Ishikawa (cell line): ENCODE results near the gene ADAMTS15.

Experiments
- CEBPB ChIP-seq: IDR thresholded peaks from 2 replicates; pipeline ENCODE4 v1.6.1; 2012
- CREB1 ChIP-seq: IDR thresholded peaks from 2 replicates; pipeline ENCODE4 v1.6.1; 2012; ENCODE audit warnings: low read depth
- EGR1 ChIP-seq: IDR thresholded peaks from 2 replicates; pipeline ENCODE4 v1.6.1; 2012
- EP300 ChIP-seq: IDR thresholded peaks from 2 replicates; pipeline ENCODE4 v1.6.1; 2012; ENCODE audit warnings: borderline replicate concordance
- FOXM1 ChIP-seq: IDR thresholded peaks from 2 replicates; pipeline ENCODE4 v1.6.1; 2012; ENCODE audit warnings: low read depth, borderline replicate concordance
- MAX ChIP-seq: IDR thresholded peaks from 2 replicates; pipeline ENCODE4 v1.6.1; 2012
- NFIC ChIP-seq: IDR thresholded peaks from 2 replicates; pipeline ENCODE4 v1.6.1; 2012
- RAD21 ChIP-seq: IDR thresholded peaks from 2 replicates; pipeline ENCODE4 v1.6.1; 2012; ENCODE audit warnings: low read depth
- REST ChIP-seq: IDR thresholded peaks from 2 replicates; pipeline ENCODE4 v1.6.1; 2012; ENCODE audit warnings: low read depth, mild to moderate bottlenecking
- TAF1 ChIP-seq: IDR thresholded peaks from 2 replicates; pipeline ENCODE4 v1.6.1; 2012; ENCODE audit warnings: low read depth, mild to moderate bottlenecking
- TCF12 ChIP-seq: IDR thresholded peaks from 2 replicates; pipeline ENCODE4 v1.6.1; 2012; ENCODE audit warnings: low read depth
- TEAD4 ChIP-seq: IDR thresholded peaks from 2 replicates; pipeline ENCODE4 v1.6.1; 2012
- USF1 ChIP-seq: IDR thresholded peaks from 2 replicates; pipeline ENCODE4 v1.6.1; 2012
- YY1 ChIP-seq: IDR thresholded peaks from 2 replicates; pipeline ENCODE4 v1.6.1; 2012; ENCODE audit warnings: low read depth
- ZBTB7A ChIP-seq: IDR thresholded peaks from 2 replicates; pipeline ENCODE4 v1.6.1; 2012; ENCODE audit warnings: low read depth

ADAMTS15 gene

GRCh38 chr11:130498181-130498580, 49.7 kb downstream of the ADAMTS15 start:
- TF ChIP-seq TCF12 (peak; percentile 69; the same call in 1 of the 2 replicates), REST (no peak), YY1 (no peak), TAF1 (no peak), CREB1 (no peak), FOXM1 (no peak), ZBTB7A (no peak), EGR1 (no peak), RAD21 (no peak), EP300 (peak; percentile 58; the same call in 1 of the 2 replicates), MAX (no peak), USF1 (no peak), NFIC (0 out of 2 replicates have a peak, but pooled peaks have one; percentile 22), CEBPB (no peak), TEAD4 (peak; percentile 38; the same call in 1 of the 2 replicates)

- TF ChIP-seq EP300, result no peak
These were observed 51.4 kb downstream of the ADAMTS15 start for GRCh38 chr11:130499828-130500227.

GRCh38 chr11:130504317-130504716, 55.9 kb downstream of the ADAMTS15 start:
- TF ChIP-seq TEAD4 (no peak), CREB1 (no peak), FOXM1 (no peak), RAD21 (no peak), TAF1 (no peak), NFIC (no peak), USF1 (no peak), REST (no peak)

- TF ChIP-seq TAF1, result no peak
- TF ChIP-seq EGR1, result no peak
- no peak for TF ChIP-seq USF1
- TF ChIP-seq NFIC, result no peak
- no peak for TF ChIP-seq REST
- TF ChIP-seq RAD21, result no peak
- TF ChIP-seq FOXM1, result no peak
- no peak for TF ChIP-seq CREB1
- no peak for TF ChIP-seq YY1
- no peak for TF ChIP-seq CEBPB
- no peak for TF ChIP-seq TCF12
- no peak for TF ChIP-seq TEAD4
- TF ChIP-seq EP300, result no peak
- TF ChIP-seq ZBTB7A, result no peak
- TF ChIP-seq MAX, result no peak
These were observed 60.5 kb downstream of the ADAMTS15 start for GRCh38 chr11:130508913-130509312.

GRCh38 chr11:130509942-130510341, 61.5 kb downstream of the ADAMTS15 start:
- TF ChIP-seq RAD21 (no peak), YY1 (no peak), TEAD4 (no peak), REST (no peak), USF1 (no peak), FOXM1 (no peak), EGR1 (no peak), NFIC (no peak), CEBPB (no peak), EP300 (no peak), TAF1 (no peak), TCF12 (no peak), ZBTB7A (no peak)
